Transverse colon (tissue), 4 donors: ENCODE data around the gene XYLT1. TPM values are rescaled to one million over a fixed set of nuclear protein-coding genes. Genes with fewer than 3 reads are reported as not detected.

Experiments
- DNase-seq: peaks from one replicate; pipeline ENCODE4 v3.0.0-alpha.2; 2019
- H3K27ac ChIP-seq, 4 donors: fragments of 200-600 bp; sonication (generic); 2 replicates each; pipeline ENCODE4 v1.5.1; 2016 to 2018; ENCODE audit warnings: inconsistent platforms in 4 of 4
- H3K27me3 ChIP-seq: fragments of 200-600 bp; sonication (generic); 2 replicates; pipeline ENCODE4 v1.5.1; 2017; ENCODE audit warnings: inconsistent platforms
- H3K36me3 ChIP-seq, 4 donors: fragments of 200-600 bp; sonication (generic); 2 replicates each; pipeline ENCODE4 v1.5.1; 2017 to 2019; ENCODE audit warnings: inconsistent platforms in 4 of 4
- H3K4me1 ChIP-seq, 4 donors: fragments of 200-600 bp; sonication (generic); 2 replicates each; pipeline ENCODE4 v1.5.1; 2017 to 2020; ENCODE audit warnings: inconsistent platforms in 4 of 4
- H3K4me3 ChIP-seq, 4 donors: fragments of 200-600 bp; sonication (generic); 1 replicate in 1 of 4; 2 replicates in 3 of 4; pipeline versions ENCODE4 v1.5.1 to v1.6.1; 2017 to 2019; ENCODE audit warnings: inconsistent platforms in 4 of 4
- H3K9me3 ChIP-seq, 2 donors: fragments of 200-600 bp; sonication (generic); 2 replicates each; pipeline ENCODE4 v1.5.1; 2017 to 2019; ENCODE audit warnings: inconsistent platforms in 2 of 2
- CTCF ChIP-seq, 5 experiments: fragments of 200-600 bp in 3 of 5; fragments of 450-650 bp in 2 of 5; sonication (generic) in 3 of 5; IDR thresholded peaks; 1 replicate in 2 of 5; 2 replicates in 3 of 5; pipeline ENCODE4 v1.5.1; 2016 to 2017; ENCODE audit warnings: antibody characterized with exemption in 5 of 5, inconsistent platforms in 3 of 5, mild to moderate bottlenecking in 2 of 5, moderate library complexity in 1 of 5
- EP300 ChIP-seq: sonication (generic); formaldehyde crosslinking; IDR thresholded peaks from one replicate; pipeline ENCODE4 v1.6.1; 2017; ENCODE audit warnings: antibody characterized with exemption, low read depth
- POLR2A ChIP-seq: fragments of 450-650 bp; IDR thresholded peaks from one replicate; pipeline ENCODE4 v1.6.1; 2016; ENCODE audit warnings: antibody characterized with exemption, mild to moderate bottlenecking, moderate library complexity
- POLR2AphosphoS5 ChIP-seq, 3 donors: sonication (generic); formaldehyde crosslinking; IDR thresholded peaks; one replicate each; pipeline ENCODE4 v1.6.1; 2016; ENCODE audit warnings: antibody characterized with exemption in 3 of 3
- WGBS, 2 donors: methylation state at CpG; one replicate each; pipeline ENCODE4 v1.1.5; 2018; ENCODE audit warnings: low coverage in 1 of 2; 5-methylcytosine and 5-hydroxymethylcytosine counted together
- in situ Hi-C, 4 donors: fragments of 200-750 bp; cut with MboI; loops; one replicate each; pipeline versions ENCODE4 v1.15.0 to v1.15.1; 2017; ENCODE audit warnings: low sequenced_read_pairs in 3 of 4, low pct_ligation_motif_present in 1 of 4, low pct_unique_long_range_greater_than_20kb in 1 of 4
- intact Hi-C: fragments of 100-400 bp; cut with DNase I; formaldehyde crosslinking; loops from one replicate; pipeline ENCODE4 v1.15.1; 2023; ENCODE audit warnings: low total_unique reads
- total RNA-seq, 4 donors: library from RNA; depleted of rRNA; stranded (reverse); fragments of >200 nt; gene quantifications; one replicate each; pipeline ENCODE4 v1.1.0, GENCODE V29; 2016

Gene XYLT1
- total RNA-seq, 4 donors from 2014 or later, result 22.3 to 44.6 (median 39.4) TPM

GRCh38 chr16:17155936-17156335 lies 314.8 kb downstream of the XYLT1 start:
- 97 to 100% methylated on average over 1 of the region's 1 CpG for WGBS, 2 donors
- no peaks in the 10 kb centered on the region for H3K4me1 ChIP-seq
- H3K27me3 ChIP-seq, result no peaks in the 10 kb centered on the region
- H3K27ac ChIP-seq, result no peak overlapping the region
- no peak for DNase-seq
- intact Hi-C loops, result no loop called here
- no peaks in the 10 kb centered on the region for H3K9me3 ChIP-seq
- no peak overlapping the region for H3K4me3 ChIP-seq
- in situ Hi-C loops, result no loop called here
- H3K36me3 ChIP-seq, result no peaks in the 10 kb centered on the region
- no peak for TF ChIP-seq POLR2AphosphoS5 (IDR thresholded peaks at IDR 0.05)
- TF ChIP-seq CTCF (IDR thresholded peaks at IDR 0.05), result no peak
- TF ChIP-seq EP300, result no peak
- TF ChIP-seq POLR2A, result no peak

- no peaks in the 10 kb centered on the region for H3K9me3 ChIP-seq
- in situ Hi-C loops (no loop called here), intact Hi-C loops (no loop called here)
- H3K4me3 ChIP-seq, result no peak overlapping the region
- H3K36me3 ChIP-seq, result no peaks in the 10 kb centered on the region
- WGBS, 2 donors, result 85 to 93% methylated on average over 5 of the region's 5 CpGs
- H3K27ac ChIP-seq, result no peak overlapping the region
- H3K4me1 ChIP-seq, result no peaks in the 10 kb centered on the region
- TF ChIP-seq EP300 (no peak), POLR2A (no peak), CTCF (IDR thresholded peaks at IDR 0.05) (no peak), POLR2AphosphoS5 (IDR thresholded peaks at IDR 0.05) (no peak)
- H3K27me3 ChIP-seq, result no peaks in the 10 kb centered on the region
- DNase-seq, result no peak
Observed at GRCh38 chr16:17155485-17155884, 315.3 kb downstream of the XYLT1 start.

GRCh38 chr16:17154981-17155380 lies 315.8 kb downstream of the XYLT1 start:
- intact Hi-C loops, result no loop called here
- Histone ChIP-seq H3K4me1 (no peaks in the 10 kb centered on the region), H3K27ac (no peak overlapping the region), H3K9me3 (no peaks in the 10 kb centered on the region), H3K36me3 (no peaks in the 10 kb centered on the region), H3K27me3 (no peaks in the 10 kb centered on the region), H3K4me3 (no peak overlapping the region)
- WGBS, 2 donors, result 65 to 70% methylated on average over 2 of the region's 2 CpGs
- DNase-seq, result no peak
- in situ Hi-C loops, result no loop called here
- TF ChIP-seq POLR2A, result no peak
- TF ChIP-seq CTCF (IDR thresholded peaks at IDR 0.05), result no peak

GRCh38 chr16:17152311-17152710 lies 318.4 kb downstream of the XYLT1 start:
- in situ Hi-C loops, result no loop called here
- no peaks in the 10 kb centered on the region for H3K9me3 ChIP-seq
- H3K27ac ChIP-seq, result no peak overlapping the region
- H3K36me3 ChIP-seq, result no peaks in the 10 kb centered on the region
- DNase-seq, result no peak
- H3K4me1 ChIP-seq, result no peaks in the 10 kb centered on the region
- no peaks in the 10 kb centered on the region for H3K27me3 ChIP-seq
- TF ChIP-seq CTCF (IDR thresholded peaks at IDR 0.05), result no peak
- TF ChIP-seq POLR2AphosphoS5 (IDR thresholded peaks at IDR 0.05), result no peak
- TF ChIP-seq POLR2A, result no peak
- no peak for TF ChIP-seq EP300
- intact Hi-C loops, result no loop called here
- H3K4me3 ChIP-seq, result no peak overlapping the region
- 87 to 100% methylated on average over 3 to 7 of the region's 7 CpGs for WGBS, 2 donors
